Upper lobe of left lung (tissue), 4 donors: Measurements from ENCODE around the gene FBXW8.

Source experiments
- EP300 ChIP-seq, 4 donors: sonication (generic); formaldehyde crosslinking; IDR thresholded peaks; one replicate each; pipeline ENCODE4 v1.5.1; 2017; ENCODE audit warnings: antibody characterized with exemption in 4 of 4, control low read depth in 2 of 4
- POLR2A ChIP-seq, 4 donors: fragments of 450-650 bp; IDR thresholded peaks; one replicate each; pipeline ENCODE4 v1.5.1; 2016 to 2017; ENCODE audit warnings: antibody characterized with exemption in 4 of 4, mild to moderate bottlenecking in 2 of 4
- POLR2AphosphoS5 ChIP-seq, 2 donors: sonication (generic); formaldehyde crosslinking; IDR thresholded peaks; one replicate each; pipeline ENCODE4 v1.5.1; 2017; ENCODE audit warnings: antibody characterized with exemption in 2 of 2
- TF ChIP-seq, protein P1 (sequence below), 6 experiments: fragments of 450-650 bp in 4 of 6; fragments of 200-600 bp in 2 of 6; sonication (generic) in 2 of 6; IDR thresholded peaks; one replicate each; pipeline ENCODE4 v1.5.1; 2016 to 2019; ENCODE audit warnings: antibody characterized with exemption in 6 of 6

DNA sequence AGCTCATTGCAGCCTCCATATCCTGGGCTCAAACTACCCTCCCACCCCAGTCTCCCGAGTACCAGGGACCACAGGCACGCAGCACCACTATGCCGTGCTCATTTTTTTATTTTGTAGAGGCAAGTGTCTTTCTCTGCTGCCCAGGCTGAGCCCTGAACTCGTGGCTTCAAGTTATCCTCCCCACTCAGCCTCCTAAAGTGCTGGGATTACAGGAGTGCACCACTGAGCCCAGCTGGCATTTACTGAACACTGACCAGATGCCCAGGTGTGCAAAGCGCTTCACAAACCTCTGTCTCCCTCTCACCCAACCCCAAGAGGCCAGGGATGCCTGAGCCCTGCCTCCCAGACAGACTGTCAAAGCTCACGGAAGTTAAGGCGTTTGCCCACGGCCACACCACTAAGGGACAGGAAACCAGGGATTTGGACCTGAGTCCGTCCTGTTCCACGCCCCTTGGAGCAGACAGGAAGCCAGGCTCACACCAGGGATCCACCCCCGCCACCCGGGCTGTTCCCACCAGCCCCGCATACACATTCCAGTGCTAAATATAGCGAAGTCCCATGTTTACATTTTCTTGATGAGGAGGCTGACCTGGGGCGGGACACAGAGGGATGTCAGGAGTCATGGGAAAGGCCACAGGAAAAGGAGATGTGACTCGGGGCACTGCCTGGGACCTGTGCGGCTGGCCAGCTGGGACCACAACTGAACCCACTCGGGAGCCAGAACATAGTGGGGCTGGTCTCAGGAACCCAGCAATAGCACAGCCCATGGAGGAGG is 137.2 kb downstream of the FBXW8 start:
- TF ChIP-seq, protein P1, sequence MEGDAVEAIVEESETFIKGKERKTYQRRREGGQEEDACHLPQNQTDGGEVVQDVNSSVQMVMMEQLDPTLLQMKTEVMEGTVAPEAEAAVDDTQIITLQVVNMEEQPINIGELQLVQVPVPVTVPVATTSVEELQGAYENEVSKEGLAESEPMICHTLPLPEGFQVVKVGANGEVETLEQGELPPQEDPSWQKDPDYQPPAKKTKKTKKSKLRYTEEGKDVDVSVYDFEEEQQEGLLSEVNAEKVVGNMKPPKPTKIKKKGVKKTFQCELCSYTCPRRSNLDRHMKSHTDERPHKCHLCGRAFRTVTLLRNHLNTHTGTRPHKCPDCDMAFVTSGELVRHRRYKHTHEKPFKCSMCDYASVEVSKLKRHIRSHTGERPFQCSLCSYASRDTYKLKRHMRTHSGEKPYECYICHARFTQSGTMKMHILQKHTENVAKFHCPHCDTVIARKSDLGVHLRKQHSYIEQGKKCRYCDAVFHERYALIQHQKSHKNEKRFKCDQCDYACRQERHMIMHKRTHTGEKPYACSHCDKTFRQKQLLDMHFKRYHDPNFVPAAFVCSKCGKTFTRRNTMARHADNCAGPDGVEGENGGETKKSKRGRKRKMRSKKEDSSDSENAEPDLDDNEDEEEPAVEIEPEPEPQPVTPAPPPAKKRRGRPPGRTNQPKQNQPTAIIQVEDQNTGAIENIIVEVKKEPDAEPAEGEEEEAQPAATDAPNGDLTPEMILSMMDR (IDR thresholded peaks at IDR 0.05), result no peak
- TF ChIP-seq POLR2AphosphoS5 (IDR thresholded peaks at IDR 0.05) (peak in 1 of 2 donors; percentile 54), POLR2A (IDR thresholded peaks at IDR 0.05) (no peak), EP300 (IDR thresholded peaks at IDR 0.05) (peak in 2 of 4 donors; percentile 25 to 38)
